H1 (cell line): Measurements from ENCODE around the gene TSPAN5. TPM values are rescaled to one million over a fixed set of nuclear protein-coding genes. Genes with fewer than 3 reads are reported as not detected.

Experiments used
- CTCF ChIA-PET: fragments of 300-600 bp; sonication (Branson Sonifier 250); formaldehyde crosslinking; loops from one replicate; lab custom pipeline; 2021; ENCODE audit not compliant: partially characterized antibody; lab: Charles Lee
- POLR2A ChIA-PET: fragments of 300-600 bp; sonication (Branson Sonifier 250); formaldehyde crosslinking; loops from one replicate; lab custom pipeline; 2021; ENCODE audit warnings: inconsistent platforms; ENCODE audit not compliant: partially characterized antibody; lab: Charles Lee
- DNase-seq, 2 experiments: peaks; one replicate each; pipeline versions ENCODE4 v3.0.0 to v3.0.0-alpha.2; 2010 to 2022; ENCODE audit warnings: low spot score in 2 of 2, low read depth in 1 of 2, mixed read lengths in 1 of 2
- FAIRE-seq: peaks from 2 replicates; lab custom pipeline; 2011; peaks lifted over from hg19 to GRCh38; lab: Jason Lieb, UNC
- H2AFZ ChIP-seq: 2 replicates; pipeline ENCODE4 v1.8.1; 2012; ENCODE audit warnings: low read length, inconsistent platforms
- H2AK5ac ChIP-seq: 2 replicates; pipeline ENCODE4 v1.6.1; 2013; ENCODE audit warnings: low read depth, low read length
- H2BK120ac ChIP-seq: replicated peaks from 2 replicates; pipeline ENCODE3; 2013; ENCODE audit warnings: low read depth, low read length, inconsistent platforms
- H2BK12ac ChIP-seq: 2 replicates; pipeline ENCODE4 v1.6.1; 2013; ENCODE audit warnings: low read depth, low read length
- H2BK15ac ChIP-seq: 2 replicates; pipeline ENCODE4 v1.6.1; 2013; ENCODE audit warnings: low read length
- H2BK20ac ChIP-seq: 2 replicates; pipeline ENCODE4 v1.6.1; 2013; ENCODE audit warnings: low read length
- H2BK5ac ChIP-seq: 2 replicates; pipeline ENCODE4 v1.6.1; 2013; ENCODE audit warnings: low read depth, low read length
- H3K14ac ChIP-seq: 2 replicates; pipeline ENCODE4 v1.6.1; 2013; ENCODE audit warnings: inconsistent platforms; ENCODE audit not compliant: insufficient read length
- H3K18ac ChIP-seq: 2 replicates; pipeline ENCODE4 v1.6.1; 2013; ENCODE audit warnings: low read length; ENCODE audit errors: extremely low read depth
- H3K23ac ChIP-seq: 2 replicates; pipeline ENCODE4 v1.6.1; 2013; ENCODE audit warnings: inconsistent platforms; ENCODE audit not compliant: insufficient read length
- H3K23me2 ChIP-seq: 2 replicates; pipeline ENCODE4 v1.6.1; 2013; ENCODE audit warnings: low read depth, low read length
- H3K27ac ChIP-seq: 2 replicates; pipeline ENCODE4 v1.6.1; 2011; ENCODE audit warnings: low read depth, low read length, inconsistent platforms
- H3K27me3 ChIP-seq, 4 experiments: replicated peaks in 1 of 4; 1 replicate in 1 of 4; 2 replicates in 3 of 4; pipeline versions ENCODE4 v1.6.1 to v1.8.1; 2011 to 2013; ENCODE audit warnings: low read length in 3 of 4, mild to moderate bottlenecking in 3 of 4, inconsistent platforms in 2 of 4, mixed read lengths in 2 of 4, moderate library complexity in 1 of 4; ENCODE audit not compliant: control insufficient read depth in 3 of 4, insufficient read depth in 3 of 4; ENCODE audit errors: extremely low read depth in 1 of 4
- H3K36me3 ChIP-seq, 4 experiments: 2 replicates each; pipeline versions ENCODE4 v1.6.1 to v1.8.1; 2011 to 2013; ENCODE audit warnings: mild to moderate bottlenecking in 4 of 4, low read length in 3 of 4, moderate library complexity in 2 of 4, control low read depth in 1 of 4, inconsistent platforms in 1 of 4; ENCODE audit not compliant: insufficient read depth in 4 of 4, control insufficient read depth in 2 of 4
- H3K4ac ChIP-seq: replicated peaks from 2 replicates; pipeline ENCODE3; 2013; ENCODE audit warnings: low read length, low read depth, mixed read lengths, inconsistent platforms; ENCODE audit not compliant: insufficient read length
- H3K4me1 ChIP-seq, 4 experiments: replicated peaks in 1 of 4; 1 replicate in 1 of 4; 2 replicates in 3 of 4; pipeline versions ENCODE4 v1.6.1 to v1.8.1; 2011 to 2013; ENCODE audit warnings: low read length in 3 of 4, inconsistent platforms in 2 of 4, mixed read lengths in 1 of 4; ENCODE audit not compliant: insufficient read depth in 4 of 4, control insufficient read depth in 3 of 4
- H3K4me2 ChIP-seq, 2 experiments: 2 replicates each; pipeline versions ENCODE4 v1.6.1 to v1.8.1; 2011 to 2013; ENCODE audit warnings: low read depth in 2 of 2, low read length in 2 of 2, control low read depth in 1 of 2, inconsistent platforms in 1 of 2, mild to moderate bottlenecking in 1 of 2; ENCODE audit not compliant: insufficient read depth in 1 of 2
- H3K4me3 ChIP-seq, 4 experiments: fragments of 200-600, 300-600 bp in 1 of 4; sonication (generic), shearing (Covaris generic), sonication (Bioruptor Twin) in 1 of 4; 2 replicates each; pipeline versions ENCODE4 v1.5.1 to v1.8.1; 2011 to 2016; ENCODE audit warnings: low read length in 4 of 4, low read depth in 3 of 4, control low read depth in 2 of 4, inconsistent platforms in 2 of 4, mild to moderate bottlenecking in 2 of 4, mixed read lengths in 1 of 4, moderate library complexity in 1 of 4; ENCODE audit not compliant: insufficient read depth in 2 of 4; ENCODE audit errors: extremely low read depth in 1 of 4
- H3K56ac ChIP-seq: replicated peaks from 2 replicates; pipeline ENCODE3; 2013; ENCODE audit warnings: low read depth, mild to moderate bottlenecking, mixed read lengths, low read length, inconsistent platforms; ENCODE audit not compliant: insufficient read length
- H3K79me1 ChIP-seq: 2 replicates; pipeline ENCODE4 v1.6.1; 2013; ENCODE audit warnings: low read depth, low read length, control low read depth
- H3K79me2 ChIP-seq, 2 experiments: 2 replicates each; pipeline versions ENCODE4 v1.6.1 to v1.8.1; 2012 to 2013; ENCODE audit warnings: low read length in 2 of 2, mild to moderate bottlenecking in 2 of 2, inconsistent platforms in 1 of 2; ENCODE audit not compliant: insufficient read depth in 2 of 2, control insufficient read depth in 1 of 2
- H3K9ac ChIP-seq, 4 experiments: replicated peaks in 1 of 4; 1 replicate in 1 of 4; 2 replicates in 3 of 4; pipeline versions ENCODE4 v1.6.1 to v1.8.1; 2011 to 2013; ENCODE audit warnings: low read depth in 3 of 4, low read length in 3 of 4, control low read depth in 2 of 4, mild to moderate bottlenecking in 2 of 4, moderate library complexity in 2 of 4, inconsistent platforms in 1 of 4; ENCODE audit errors: extremely low read depth in 1 of 4
- H3K9me3 ChIP-seq, 2 experiments: 2 replicates each; pipeline versions ENCODE4 v1.6.1 to v1.8.1; 2012 to 2013; ENCODE audit warnings: mild to moderate bottlenecking in 2 of 2, moderate library complexity in 2 of 2, control low read depth in 1 of 2, inconsistent platforms in 1 of 2, low read depth in 1 of 2, low read length in 1 of 2, mixed read lengths in 1 of 2; ENCODE audit not compliant: insufficient read depth in 2 of 2
- H4K20me1 ChIP-seq, 2 experiments: replicated peaks in 1 of 2; 2 replicates each; pipeline versions ENCODE3 to v1.8.1; 2011 to 2013; ENCODE audit warnings: inconsistent platforms in 2 of 2, low read length in 2 of 2, mild to moderate bottlenecking in 1 of 2; ENCODE audit not compliant: insufficient read depth in 2 of 2, control insufficient read depth in 1 of 2
- H4K5ac ChIP-seq: 2 replicates; pipeline ENCODE4 v1.6.1; 2013; ENCODE audit warnings: low read length, low read depth, mixed read lengths, inconsistent platforms; ENCODE audit not compliant: insufficient read length
- H4K8ac ChIP-seq: 2 replicates; pipeline ENCODE4 v1.8.0; 2013; ENCODE audit warnings: mild to moderate bottlenecking, moderate library complexity, low read length, inconsistent platforms; ENCODE audit not compliant: insufficient read depth; ENCODE audit errors: extremely low read depth
- H4K91ac ChIP-seq: replicated peaks from 2 replicates; pipeline ENCODE3; 2013; ENCODE audit warnings: low read length, mixed read lengths, inconsistent platforms; ENCODE audit not compliant: insufficient read length
- GABPA ChIP-seq: IDR thresholded peaks from 2 replicates; pipeline ENCODE4 v1.6.1; 2011; ENCODE audit warnings: mild to moderate bottlenecking, low read length, moderate library complexity, borderline replicate concordance; ENCODE audit not compliant: insufficient read depth
- HDAC2 ChIP-seq, 2 experiments: fragments of 300-600 bp in 1 of 2; sonication (generic) in 1 of 2; IDR thresholded peaks; 2 replicates each; pipeline ENCODE4 v1.6.1; 2011 to 2012; ENCODE audit warnings: low read depth in 2 of 2, low read length in 2 of 2, mild to moderate bottlenecking in 2 of 2, moderate library complexity in 2 of 2, borderline replicate concordance in 1 of 2, inconsistent platforms in 1 of 2
- POLR2A ChIP-seq, 2 experiments: IDR thresholded peaks; 1 replicate in 1 of 2; 2 replicates in 1 of 2; pipeline ENCODE4 v1.6.1; 2011; ENCODE audit warnings: low read depth in 2 of 2, low read length in 2 of 2, mild to moderate bottlenecking in 2 of 2; ENCODE audit errors: control extremely low read depth in 1 of 2
- RXRA ChIP-seq: IDR thresholded peaks from 2 replicates; pipeline ENCODE4 v1.6.1; 2011; ENCODE audit warnings: low read depth, mild to moderate bottlenecking, low read length, moderate library complexity; ENCODE audit not compliant: insufficient read depth
- SP2 ChIP-seq: IDR thresholded peaks from 2 replicates; pipeline ENCODE4 v1.6.1; 2012; ENCODE audit warnings: mild to moderate bottlenecking, low read length, inconsistent platforms
- SUZ12 ChIP-seq: fragments of 200-600 bp; sonication (generic); IDR thresholded peaks from 2 replicates; pipeline ENCODE4 v1.6.1; 2012; ENCODE audit warnings: mild to moderate bottlenecking, inconsistent platforms, low read length, moderate library complexity, mixed read lengths
- TEAD4 ChIP-seq: IDR thresholded peaks from 2 replicates; pipeline ENCODE4 v1.6.1; 2012; ENCODE audit warnings: low read depth, low read length, inconsistent platforms, mixed read lengths
- YY1 ChIP-seq: IDR thresholded peaks from 2 replicates; pipeline ENCODE4 v1.6.1; 2011; ENCODE audit warnings: low read depth, mild to moderate bottlenecking, low read length
- ZNF274 ChIP-seq: IDR thresholded peaks from 2 replicates; pipeline ENCODE4 v1.7.0; 2012; ENCODE audit warnings: low read length, borderline replicate concordance; ENCODE audit errors: extremely low read depth
- WGBS, 2 experiments: shearing (Covaris generic) in 1 of 2; methylation state at CpG; one replicate each; pipeline versions ENCODE4 v1.1.6 to v1.1.7; 2013 to 2015; ENCODE audit warnings: low lambda C conversion rate in 2 of 2, mixed read lengths in 2 of 2, inconsistent platforms in 1 of 2, low coverage in 1 of 2, missing lambda C conversion rate in 1 of 2; ENCODE audit not compliant: insufficient replicate concordance in 2 of 2, insufficient coverage in 1 of 2, insufficient read length in 1 of 2; ENCODE audit errors: extremely low coverage in 1 of 2, missing lambda C conversion rate in 1 of 2; 5-methylcytosine and 5-hydroxymethylcytosine counted together
- polyA plus RNA-seq, 7 experiments: library from polyadenylated mRNA; depleted of rRNA in 3 of 7; stranded (reverse) in 5 of 7; unstranded in 2 of 7; fragments of >200 nt in 5 of 7; fragments of 200-250 nt in 2 of 7; gene quantifications; 1 replicate in 5 of 7; 2 replicates in 1 of 7; 4 replicates in 1 of 7; pipeline versions ENCODE4 v1.2.1 to v1.2.3, GENCODE V29; 2011 to 2013; ENCODE audit warnings: missing spikeins in 2 of 7, mixed read lengths in 2 of 7
- total RNA-seq: library from RNA; stranded (reverse); fragmentation: NEBNext Ultra II Directional; extraction: Animal tissue kit (Norgen Biotek cat#: 25700); gene quantifications from 2 replicates; pipeline ENCODE4 v1.2.1, GENCODE V29; 2021

Gene TSPAN5
- total and polyA plus RNA-seq, 2 of the 8 experiments (the other 6 are each of a cell fraction or from before 2014, with no cell fraction given) = 17.6 to 21.2 TPM

- H3K4me2 ChIP-seq = peak overlapping the region in 1 of 2 experiments; percentile 39; a peak in 2 of 4 replicates
- no peak overlapping the region for H3K27ac ChIP-seq
- H4K20me1 ChIP-seq = no peaks in the 10 kb centered on the region
- H3K23ac ChIP-seq = no peak overlapping the region
- H2BK12ac ChIP-seq = peak overlapping the region; percentile 72; the same call in 1 of the 2 replicates
- H3K36me3 ChIP-seq = no peaks in the 10 kb centered on the region
- H3K4me1 ChIP-seq = peaks cover 12 to 24% (median 18%) of the 10 kb centered on the region in 4 experiments
- CTCF ChIA-PET = no interaction called here
- FAIRE-seq (no peak), DNase-seq (no peak)
- 0 out of 2 replicates have a peak overlapping the region, but pooled peaks have one; percentile 28 for H2AK5ac ChIP-seq
- TF ChIP-seq ZNF274 (no peak), RXRA (no peak), HDAC2 (IDR thresholded peaks at IDR 0.05; ENCODE audit: borderline replicate concordance in 1 of 2, low read depth in 2 of 2, low read length in 2 of 2) (no peak), SP2 (no peak), YY1 (no peak), POLR2A (IDR thresholded peaks at IDR 0.05; ENCODE audit: control extremely low read depth in 1 of 2, low read depth in 2 of 2, low read length in 2 of 2) (no peak), GABPA (no peak), SUZ12 (no peak), TEAD4 (no peak)
- peak overlapping the region; percentile 27; the same call in 1 of the 2 replicates for H3K18ac ChIP-seq
- peak overlapping the region; percentile 49; the same call in 1 of the 2 replicates for H2BK5ac ChIP-seq
- no peak overlapping the region for H4K8ac ChIP-seq
- no peak overlapping the region for H2BK120ac ChIP-seq
- no peaks in the 10 kb centered on the region for H3K27me3 ChIP-seq
- H2AFZ ChIP-seq = no peak overlapping the region
- H3K23me2 ChIP-seq = no peaks in the 10 kb centered on the region
- 78% methylated on average over 6 of the region's 6 CpGs; no CpG with 5 or more reads in 1 of the 2 experiments for WGBS, 2 experiments
- no peak overlapping the region for H4K91ac ChIP-seq
- POLR2A ChIA-PET = no interaction called here
- 0 out of 2 replicates have a peak overlapping the region, but pooled peaks have one; percentile 14 for H2BK15ac ChIP-seq
- no peak overlapping the region for H3K4me3 ChIP-seq
- H3K79me1 ChIP-seq = peaks cover 4% of the 10 kb centered on the region
- H3K9ac ChIP-seq = no peak overlapping the region
- no peaks in the 10 kb centered on the region for H3K9me3 ChIP-seq
- H2BK20ac ChIP-seq = peak overlapping the region; percentile 82; the same call in 1 of the 2 replicates
- no peak overlapping the region for H4K5ac ChIP-seq
- H3K79me2 ChIP-seq = peaks cover 0 to 41% of the 10 kb centered on the region in 2 experiments; a peak in 2 of 4 replicates
- H3K14ac ChIP-seq = no peak overlapping the region
- no peak overlapping the region for H3K56ac ChIP-seq
- no peak overlapping the region for H3K4ac ChIP-seq
These were observed 46.6 kb downstream of the TSPAN5 start for GRCh38 chr4:98611677-98612317.
